Measurements from ENCODE around the gene SH3YL1.

DNA sequence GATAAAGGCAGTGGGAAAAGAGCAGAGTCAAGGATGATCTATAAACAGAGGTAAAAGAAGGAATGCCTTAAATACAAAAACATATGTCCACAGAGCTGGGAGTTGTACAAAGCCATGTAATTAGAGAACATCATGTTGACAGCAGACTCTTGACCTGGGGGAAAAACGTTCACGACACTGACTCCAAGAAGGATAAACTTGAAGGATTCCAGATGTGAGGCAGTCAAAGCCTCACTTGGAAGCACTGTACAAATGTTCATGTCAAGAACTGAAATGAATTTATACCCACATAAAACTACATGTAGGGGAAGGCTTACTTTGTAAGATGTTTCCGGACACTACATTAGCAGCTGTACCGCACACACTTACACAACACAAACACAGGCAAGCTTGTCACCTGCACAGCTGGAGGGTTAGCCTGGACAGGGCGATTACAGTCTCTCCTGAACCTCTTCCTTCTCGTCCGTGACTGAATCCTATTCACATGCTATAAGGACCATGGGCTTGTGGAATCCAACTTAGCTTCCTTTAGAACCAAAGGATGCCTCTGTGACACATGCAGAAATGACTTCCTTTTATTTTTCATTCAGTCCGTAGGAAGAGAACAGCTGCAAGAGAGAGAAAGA is 88.6 kb downstream of the SH3YL1 start:
- TF ChIP-seq, protein P1, sequence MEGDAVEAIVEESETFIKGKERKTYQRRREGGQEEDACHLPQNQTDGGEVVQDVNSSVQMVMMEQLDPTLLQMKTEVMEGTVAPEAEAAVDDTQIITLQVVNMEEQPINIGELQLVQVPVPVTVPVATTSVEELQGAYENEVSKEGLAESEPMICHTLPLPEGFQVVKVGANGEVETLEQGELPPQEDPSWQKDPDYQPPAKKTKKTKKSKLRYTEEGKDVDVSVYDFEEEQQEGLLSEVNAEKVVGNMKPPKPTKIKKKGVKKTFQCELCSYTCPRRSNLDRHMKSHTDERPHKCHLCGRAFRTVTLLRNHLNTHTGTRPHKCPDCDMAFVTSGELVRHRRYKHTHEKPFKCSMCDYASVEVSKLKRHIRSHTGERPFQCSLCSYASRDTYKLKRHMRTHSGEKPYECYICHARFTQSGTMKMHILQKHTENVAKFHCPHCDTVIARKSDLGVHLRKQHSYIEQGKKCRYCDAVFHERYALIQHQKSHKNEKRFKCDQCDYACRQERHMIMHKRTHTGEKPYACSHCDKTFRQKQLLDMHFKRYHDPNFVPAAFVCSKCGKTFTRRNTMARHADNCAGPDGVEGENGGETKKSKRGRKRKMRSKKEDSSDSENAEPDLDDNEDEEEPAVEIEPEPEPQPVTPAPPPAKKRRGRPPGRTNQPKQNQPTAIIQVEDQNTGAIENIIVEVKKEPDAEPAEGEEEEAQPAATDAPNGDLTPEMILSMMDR (IDR thresholded peaks at IDR 0.05): no peak
- TF ChIP-seq POLR2AphosphoS5 (IDR thresholded peaks at IDR 0.05): peak; percentile 22 to 66 (median 44)
- TF ChIP-seq POLR2A (IDR thresholded peaks at IDR 0.05): no peak
- TF ChIP-seq EP300 (IDR thresholded peaks at IDR 0.05; ENCODE audit: low read depth): no peak
